GM21717 (cell line): Measurements from ENCODE around the gene TARS3.
"Not testable (repeated sequence)": the region's sequence is repeated elsewhere in the genome, so short reads cannot be mapped to it uniquely, and the experiment has no call there.

Source experiments
- ATAC-seq: cut with Tn5 transposase; IDR thresholded peaks from one replicate; pipeline ENCODE4 v1.9.1; 2021; ENCODE audit warnings: mild to moderate bottlenecking, moderate library complexity; ENCODE audit not compliant: unreplicated experiment

The TARS3 gene

GRCh38 chr15:101657171-101657570, 67.1 kb downstream of the TARS3 start:
- no peak for ATAC-seq

DNA sequence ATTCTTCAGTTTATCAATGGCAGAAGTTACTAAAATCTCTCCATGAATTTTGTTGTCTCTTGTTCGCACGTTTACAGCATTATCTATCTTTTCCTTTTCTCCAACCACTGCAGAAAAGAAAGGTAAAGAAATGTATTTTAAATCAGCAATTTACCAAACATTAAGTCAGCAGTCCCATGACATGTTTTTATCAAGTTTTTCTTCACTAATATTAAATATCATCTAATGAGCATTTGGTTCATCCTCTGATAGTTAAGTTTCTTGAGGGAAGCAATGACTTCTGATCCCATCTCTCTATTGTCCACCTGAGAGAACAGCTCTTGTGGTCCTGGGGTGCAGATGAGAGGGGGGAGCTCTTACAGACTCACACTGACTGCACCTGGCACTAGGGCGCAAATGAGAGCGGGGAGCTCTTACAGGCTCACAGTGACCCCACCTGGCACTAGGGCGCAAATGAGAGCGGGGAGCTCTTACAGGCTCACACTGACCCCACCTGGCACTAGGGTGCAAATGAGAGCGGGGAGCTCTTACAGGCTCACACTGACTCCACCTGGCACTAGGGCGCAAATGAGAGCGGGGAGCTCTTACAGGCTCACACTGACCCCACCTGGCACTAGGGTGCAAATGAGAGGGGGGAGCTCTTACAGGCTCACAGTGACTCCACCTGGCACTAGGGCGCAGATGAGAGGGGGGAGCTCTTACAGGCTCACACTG, 69.5 kb downstream of the TARS3 start:
- ATAC-seq = not testable (repeated sequence)

- no peak for ATAC-seq
Measured at GRCh38 chr15:101654171-101654570, 70.1 kb downstream of the TARS3 start.

- ATAC-seq = peak; percentile 18
Measured at GRCh38 chr15:101652786-101653430, 71.4 kb downstream of the TARS3 start.

GRCh38 chr15:101652098-101652785, 72.0 kb downstream of the TARS3 start, which contains the start of gene TM2D3:
TM2D3 (minus strand) TSS chr15:101652381; CDS start chr15:101652361, 20 bp downstream.
- ATAC-seq = peak; percentile 84

DNA sequence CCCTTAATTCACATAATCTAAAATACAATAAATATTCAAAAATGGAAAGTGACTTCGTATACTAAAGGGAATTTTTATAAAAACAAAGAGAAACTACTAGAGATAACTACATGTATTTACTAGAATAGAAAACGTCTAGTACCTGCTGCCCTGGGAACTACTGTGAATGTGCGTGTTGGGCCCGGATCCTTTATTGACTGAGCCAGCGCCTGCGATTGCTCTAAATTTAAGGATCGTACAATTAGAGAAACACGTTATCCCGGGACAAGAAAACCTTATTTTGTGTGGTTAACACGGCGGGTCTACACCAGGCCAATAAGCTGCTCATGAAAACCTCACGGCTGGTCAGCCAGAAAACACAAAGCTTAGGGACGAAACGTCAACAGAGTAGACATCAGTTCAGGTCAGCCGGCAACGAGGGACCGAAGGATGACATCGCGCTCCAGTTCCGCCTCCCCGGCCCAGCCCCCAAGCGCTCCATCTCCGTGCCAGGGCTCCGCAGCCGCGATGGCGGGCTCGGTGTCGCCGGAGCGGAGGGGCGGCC, 72.6 kb downstream of the TARS3 start:
- peak; percentile 50 for ATAC-seq

DNA sequence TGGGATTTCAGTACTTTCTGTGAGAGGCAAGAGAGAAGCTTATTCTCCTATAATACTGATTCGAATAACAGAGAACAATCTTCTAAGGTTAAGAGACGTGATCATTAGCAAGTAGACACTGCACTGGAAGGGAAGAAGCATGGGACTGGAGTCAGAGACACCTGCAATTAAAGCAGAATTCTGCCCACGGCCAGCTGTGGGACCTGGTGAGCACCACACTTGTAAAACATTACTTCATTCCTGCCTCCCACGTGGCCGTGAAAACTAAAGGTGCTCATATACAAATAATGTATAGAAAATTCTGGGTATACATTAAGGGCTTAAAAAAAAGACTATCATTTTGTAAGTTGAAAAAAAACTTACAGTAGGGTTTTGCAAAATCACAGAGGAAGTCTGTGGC, 74.1 kb downstream of the TARS3 start:
- no peak for ATAC-seq

DNA sequence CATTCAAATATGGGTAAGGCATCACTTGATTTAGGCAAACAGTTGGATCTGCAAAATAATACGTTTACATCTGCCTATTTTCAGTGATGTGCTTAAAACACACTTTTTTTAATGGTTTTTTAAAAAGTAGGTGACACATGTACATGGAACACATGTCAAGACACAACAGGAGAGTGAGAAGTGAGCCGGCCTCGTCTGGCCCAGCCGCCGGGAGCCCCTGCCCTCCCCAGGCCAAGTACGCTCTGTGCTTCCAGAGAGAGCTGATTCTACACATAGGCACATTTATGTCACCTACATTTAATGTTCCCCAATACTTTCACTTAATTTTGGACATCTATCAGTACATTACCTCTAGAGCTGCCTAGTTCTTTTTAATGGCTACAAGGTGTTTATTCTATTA, 75.9 kb downstream of the TARS3 start:
- no peak for ATAC-seq

DNA sequence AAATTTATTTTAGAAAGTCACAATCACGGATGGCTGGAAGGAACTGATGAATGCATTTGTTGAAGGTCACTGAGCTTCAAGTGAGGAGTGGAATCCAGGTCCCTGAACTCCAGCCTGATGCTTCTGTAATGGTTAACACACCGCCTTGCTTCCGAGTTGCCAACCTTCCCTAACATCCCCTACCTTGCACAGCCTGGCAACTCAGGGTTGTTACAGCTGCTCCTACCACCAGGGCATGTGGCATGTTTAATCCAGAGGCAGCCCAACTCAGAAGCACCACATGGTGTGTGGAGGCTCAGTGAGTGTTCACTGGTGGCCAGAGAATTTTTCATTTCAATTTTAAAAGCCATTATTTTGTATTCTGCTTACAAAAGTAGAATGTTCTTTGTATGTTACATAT, 77.0 kb downstream of the TARS3 start:
- ATAC-seq = no peak

- no peak for ATAC-seq
Measured at GRCh38 chr15:101646672-101647071, 77.6 kb downstream of the TARS3 start.

- ATAC-seq = no peak
Measured at GRCh38 chr15:101642361-101642760, 81.9 kb downstream of the TARS3 start.

- no peak for ATAC-seq
Measured at GRCh38 chr15:101641894-101642293, 82.4 kb downstream of the TARS3 start.

GRCh38 chr15:101641129-101641764, 83.0 kb downstream of the TARS3 start:
- peak; percentile 64 for ATAC-seq

GRCh38 chr15:101639667-101640066, 84.6 kb downstream of the TARS3 start:
- ATAC-seq = no peak

DNA sequence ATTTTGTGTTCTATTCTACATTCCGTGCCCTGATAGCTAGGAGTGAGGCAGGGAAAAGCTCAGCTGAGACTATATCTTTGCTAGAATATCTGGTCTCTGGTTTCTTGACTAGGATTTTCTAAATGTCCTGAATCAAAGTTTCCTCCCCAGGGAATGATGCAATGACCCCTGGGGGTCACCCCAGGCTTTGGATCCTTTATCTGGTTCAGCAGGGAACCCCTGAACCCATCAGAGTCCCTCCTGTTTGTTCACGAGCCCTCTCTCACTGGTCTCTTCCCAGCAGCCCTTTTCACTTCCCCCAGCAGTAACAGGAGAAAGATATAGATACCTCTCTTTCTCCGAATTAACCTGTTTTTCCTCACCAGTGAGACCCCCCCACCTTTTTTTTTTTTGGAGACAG, 86.4 kb downstream of the TARS3 start:
- ATAC-seq = no peak

DNA sequence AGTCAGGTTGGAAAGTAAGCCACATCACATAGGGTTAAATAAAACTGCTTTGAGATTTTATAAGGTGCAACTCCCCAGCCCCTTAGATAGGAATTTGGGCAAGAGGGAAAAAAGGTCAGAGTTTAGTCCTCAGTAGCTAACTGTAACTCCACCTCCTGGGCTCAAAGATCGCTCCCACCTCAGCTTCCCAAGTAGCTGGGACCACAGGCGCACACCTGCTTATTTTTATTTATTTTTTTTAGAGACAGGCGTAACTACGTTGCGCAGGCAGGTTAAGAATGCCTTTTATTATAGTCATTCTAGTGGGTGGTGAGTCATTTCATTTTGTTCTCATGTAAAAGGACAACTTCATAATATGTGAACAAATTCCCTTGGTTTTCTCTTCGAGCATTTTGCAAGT, 86.8 kb downstream of the TARS3 start:
- ATAC-seq = no peak

DNA sequence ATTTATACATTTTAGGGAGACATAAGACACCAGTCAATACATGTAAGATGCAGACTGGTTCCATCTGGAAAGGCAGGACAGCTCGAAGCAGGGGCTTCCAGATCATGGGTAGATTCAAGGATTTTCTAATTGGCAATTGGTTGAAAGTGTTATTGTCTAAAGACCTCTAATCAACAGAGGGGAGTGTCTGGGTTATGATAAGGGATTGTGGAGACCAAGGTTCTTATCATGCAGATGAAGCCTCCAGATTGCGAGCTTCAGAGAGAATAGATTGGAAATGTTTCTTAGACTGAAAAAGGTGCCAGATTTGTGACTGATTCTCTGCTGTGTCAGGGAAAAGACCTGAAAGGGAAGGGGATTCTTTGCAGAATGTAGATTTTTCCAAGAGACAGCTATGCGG, 87.2 kb downstream of the TARS3 start:
- no peak for ATAC-seq

DNA sequence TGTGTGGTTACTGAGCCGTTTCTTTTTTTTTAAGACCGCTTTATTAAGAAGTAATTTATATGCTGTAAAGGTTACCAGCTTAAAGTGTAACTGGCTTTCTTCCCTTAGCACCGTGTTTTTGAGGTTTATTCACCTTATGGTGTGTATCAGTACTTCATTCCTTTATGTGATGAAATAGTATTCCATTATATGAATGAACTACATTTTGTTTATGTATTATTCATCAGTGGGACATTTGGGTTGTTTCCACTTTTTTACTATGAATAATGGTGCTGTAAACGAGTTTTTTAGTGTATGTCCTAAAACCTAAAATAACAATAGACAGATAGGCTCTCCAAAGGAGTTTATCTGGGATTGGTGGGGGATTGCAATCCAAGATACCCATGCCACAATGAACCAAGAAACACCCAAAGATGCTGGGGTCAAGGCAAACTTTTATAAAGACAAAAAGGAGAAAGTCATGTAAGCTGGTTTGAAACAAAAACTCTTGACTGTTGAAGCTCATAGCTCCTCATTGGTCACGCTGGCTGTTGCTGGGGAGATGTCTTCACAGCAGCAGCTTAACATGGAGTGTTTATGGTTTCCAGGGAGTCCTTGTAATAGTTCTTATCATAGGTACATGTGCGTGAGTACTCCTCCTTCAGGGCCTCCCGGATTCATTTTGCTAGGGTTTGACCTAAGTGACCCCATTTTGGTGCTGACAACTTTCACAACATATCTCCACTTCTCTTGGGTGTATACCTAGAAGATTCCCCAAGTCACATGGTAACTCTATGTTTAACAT, 88.1 kb downstream of the TARS3 start:
- ATAC-seq = no peak

DNA sequence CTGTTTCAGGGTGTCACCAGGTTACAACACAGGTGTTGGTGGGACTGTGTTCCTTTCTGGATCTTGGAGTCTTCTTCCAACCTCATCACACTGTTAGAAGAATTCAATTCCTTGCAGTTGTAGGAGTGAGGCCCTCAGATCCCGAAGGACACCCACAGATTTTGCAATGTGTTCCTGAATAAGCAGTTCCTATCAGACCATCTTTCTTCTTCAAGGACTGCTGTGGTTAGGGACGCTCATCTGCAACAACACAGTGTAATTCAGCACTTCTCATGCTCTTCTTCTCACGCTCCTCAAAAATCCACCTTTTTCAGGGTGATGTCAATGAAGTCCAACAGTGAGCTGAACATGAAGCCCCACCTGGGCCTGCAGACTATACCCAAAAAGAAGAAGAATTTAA, 90.9 kb downstream of the TARS3 start:
- ATAC-seq = no peak

DNA sequence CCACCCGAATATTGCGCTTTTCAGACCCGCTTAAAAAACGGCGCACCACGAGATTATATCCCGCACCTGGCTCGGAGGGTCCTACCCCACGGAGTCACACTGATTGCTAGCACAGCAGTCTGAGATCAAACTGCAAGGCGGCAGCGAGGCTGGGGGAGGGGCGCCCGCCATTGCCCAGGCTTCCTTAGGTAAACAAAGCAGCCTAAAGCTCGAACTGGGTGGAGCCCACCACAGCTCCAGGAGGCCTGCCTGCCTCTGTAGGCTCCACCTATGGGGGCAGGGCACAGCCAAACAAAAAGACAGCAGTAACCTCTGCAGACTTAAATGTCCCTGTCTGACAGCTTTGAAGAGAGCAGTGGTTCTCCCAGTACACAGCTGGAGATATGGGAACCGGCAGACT, 97.5 kb downstream of the TARS3 start:
- ATAC-seq = not testable (repeated sequence)
